ENCODE results near the gene OTOP3. TPM values are rescaled to one million over a fixed set of nuclear protein-coding genes. Genes with fewer than 3 reads are reported as not detected.

Gene OTOP3
- total RNA-seq, 1 donor from 2014 or later: not detected

DNA sequence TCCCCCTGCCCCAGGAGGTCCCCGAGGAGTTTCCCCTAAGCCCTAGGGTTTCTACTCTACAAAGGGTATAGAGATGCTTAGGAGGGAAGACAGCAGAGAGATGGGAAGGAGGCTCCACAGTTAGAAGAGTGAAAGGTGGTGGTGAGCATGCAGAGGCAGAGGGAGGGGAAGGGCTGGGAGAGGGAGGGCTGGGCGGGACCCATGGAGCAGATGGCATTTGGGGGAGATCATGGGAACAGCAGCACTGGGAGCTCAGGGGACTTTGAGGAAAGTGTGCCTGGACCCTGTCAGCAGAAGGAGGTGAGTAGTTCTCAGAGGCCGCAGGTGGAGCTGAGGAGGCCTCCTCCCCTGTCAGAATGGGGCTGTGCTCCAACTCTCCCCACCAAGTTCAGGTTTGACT is 650 bp upstream of the OTOP3 start:
- ATAC-seq (no peak), DNase-seq (ENCODE audit: missing footprints) (no peak)
- intact Hi-C loops (cut with DNase I): no loop called here

- no peak for ATAC-seq
- intact Hi-C loops (cut with DNase I): no loop called here
- no peak for DNase-seq (ENCODE audit: missing footprints)
Measured at GRCh38 chr17:74936470-74936799, 737 bp downstream of the OTOP3 start.

DNA sequence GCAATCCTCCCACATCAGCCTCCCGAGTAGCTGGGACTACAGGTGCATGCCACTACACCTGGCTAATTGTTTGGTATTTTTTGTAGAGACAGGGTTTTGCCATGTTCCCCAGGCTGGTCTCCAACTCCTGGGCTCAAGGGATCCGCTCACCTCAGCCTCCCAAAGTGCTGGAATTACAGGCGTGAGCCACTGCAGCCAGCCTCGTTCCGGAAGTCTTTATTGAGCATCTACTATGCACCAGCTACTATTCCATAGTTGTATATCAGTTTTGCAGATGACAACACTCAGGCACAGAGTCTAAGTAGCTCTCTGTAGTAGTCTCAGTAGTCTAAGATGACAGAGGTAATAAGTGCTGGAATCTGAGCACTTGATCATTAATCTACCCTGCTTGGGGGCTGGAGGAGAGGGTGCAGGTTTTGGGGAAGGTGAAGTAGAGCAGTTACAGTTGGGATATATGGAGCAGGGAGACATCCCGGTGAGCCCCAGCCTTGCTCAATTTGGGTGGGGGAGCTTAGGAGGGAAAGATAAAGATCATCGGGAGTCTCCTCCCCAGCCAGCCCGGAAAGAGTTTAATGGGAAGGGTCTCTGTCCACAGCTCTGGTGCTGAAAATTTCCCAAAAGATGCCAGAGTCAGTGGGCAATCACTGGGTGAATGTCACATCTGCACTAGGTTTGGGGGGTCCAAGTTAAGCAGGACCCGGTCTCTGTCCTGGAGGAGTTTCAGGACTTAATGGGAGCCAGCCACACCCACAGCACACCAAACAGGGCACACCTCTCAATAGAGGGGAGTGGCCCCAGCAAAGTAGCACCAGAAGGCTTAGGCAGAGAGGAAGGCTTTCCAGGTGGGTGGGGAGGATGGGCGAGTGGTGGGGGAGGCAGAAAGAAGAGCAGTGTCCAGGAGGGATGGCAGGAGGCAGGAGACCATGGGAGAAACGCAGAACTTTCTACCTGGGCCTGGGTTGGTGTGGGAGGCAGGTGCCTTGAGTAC is 1.7 kb downstream of the OTOP3 start:
- intact Hi-C loops (cut with DNase I): no loop called here
- no peak for DNase-seq (ENCODE audit: missing footprints)
- no peak for ATAC-seq

DNA sequence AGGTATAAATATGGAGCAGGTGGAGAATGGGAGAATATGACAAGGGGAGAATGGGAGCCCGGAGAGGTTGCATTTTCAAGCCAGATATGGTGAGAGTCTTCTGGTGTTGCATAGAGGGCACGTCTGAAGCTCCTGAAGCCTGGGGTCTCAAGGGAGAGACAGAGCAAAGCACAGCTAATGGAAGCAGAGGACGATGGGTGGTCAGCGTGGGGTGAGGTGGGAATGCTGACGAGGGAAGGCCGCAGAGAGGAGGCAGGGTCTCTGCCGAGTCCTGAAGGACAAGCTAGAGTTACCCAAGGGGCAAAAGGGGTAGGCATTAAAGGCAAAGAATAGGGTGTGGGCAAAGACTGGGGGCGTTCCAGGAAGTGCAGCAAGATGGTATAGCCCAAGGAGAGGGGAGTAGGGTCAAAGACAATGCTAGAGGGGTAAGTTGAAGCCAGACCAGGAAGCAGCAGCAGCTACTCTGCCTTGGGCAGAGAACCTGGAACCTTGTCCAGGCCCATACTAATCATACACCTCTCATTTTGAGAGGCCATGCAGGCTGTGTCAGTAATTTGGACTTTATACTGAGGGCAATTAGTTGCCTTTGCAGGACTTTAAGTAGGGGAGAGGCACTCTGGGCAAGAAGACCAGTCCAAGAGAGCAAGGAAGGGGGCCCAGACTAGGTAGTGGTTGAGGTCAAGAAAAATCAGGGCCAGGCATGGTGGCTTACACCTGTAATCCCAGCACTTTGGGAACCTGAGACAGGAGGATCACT is 2.7 kb downstream of the OTOP3 start:
- intact Hi-C loops (cut with DNase I): no loop called here
- no peak for DNase-seq (ENCODE audit: missing footprints)

DNA sequence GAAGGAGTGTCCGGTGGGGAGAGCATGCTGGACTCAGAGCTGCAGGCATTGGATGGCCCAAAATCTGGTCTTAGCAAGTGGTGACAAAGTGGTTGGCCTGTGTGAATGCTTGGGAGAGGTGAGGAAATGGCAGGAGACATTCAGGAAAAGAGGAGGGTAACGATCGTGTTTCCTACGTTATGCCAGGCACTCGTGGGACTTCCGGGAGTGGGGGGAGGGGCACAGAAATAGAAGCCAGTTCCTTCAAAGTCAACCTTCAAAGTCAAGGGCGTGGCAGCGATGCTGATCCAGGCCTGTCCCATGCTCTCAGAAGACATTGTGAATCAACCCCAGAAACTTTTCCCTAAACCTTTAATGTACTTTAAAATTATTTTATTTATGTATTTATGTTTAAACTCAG is 3.8 kb downstream of the OTOP3 start:
- DNase-seq (ENCODE audit: missing footprints): no peak
- ATAC-seq: no peak
- intact Hi-C loops (cut with DNase I): no loop called here

More for the DNA sequence above, 2.7 kb downstream of the OTOP3 start:
- no peak for ATAC-seq

DNA sequence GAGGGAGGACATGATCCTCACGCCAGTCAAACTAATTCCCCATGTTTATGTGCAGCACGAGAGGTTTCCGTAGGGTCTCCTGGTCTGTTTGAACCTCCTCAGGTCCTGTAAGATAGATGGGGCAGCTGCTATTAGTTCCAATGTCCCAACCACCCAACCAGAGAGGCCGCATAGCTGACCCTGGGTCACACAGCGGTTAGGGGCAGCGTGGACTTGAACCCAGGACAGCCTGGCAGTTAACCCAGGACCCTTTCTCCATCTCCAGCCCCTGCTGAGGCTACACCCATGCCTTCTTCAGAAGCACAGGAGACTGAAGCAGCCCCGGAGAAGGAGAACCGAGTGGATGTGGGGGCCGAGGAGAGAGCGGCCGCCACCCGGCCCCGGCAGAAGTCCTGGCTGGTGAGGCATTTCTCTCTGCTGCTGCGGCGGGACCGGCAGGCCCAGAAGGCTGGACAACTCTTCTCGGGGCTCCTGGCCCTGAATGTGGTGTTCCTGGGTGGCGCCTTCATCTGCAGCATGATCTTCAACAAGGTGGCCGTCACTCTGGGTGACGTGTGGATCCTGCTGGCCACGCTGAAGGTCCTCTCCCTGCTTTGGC is 5.5 kb downstream of the OTOP3 start:
- DNase-seq (ENCODE audit: missing footprints) (no peak), ATAC-seq (no peak)
- intact Hi-C loops (cut with DNase I): no loop called here

DNA sequence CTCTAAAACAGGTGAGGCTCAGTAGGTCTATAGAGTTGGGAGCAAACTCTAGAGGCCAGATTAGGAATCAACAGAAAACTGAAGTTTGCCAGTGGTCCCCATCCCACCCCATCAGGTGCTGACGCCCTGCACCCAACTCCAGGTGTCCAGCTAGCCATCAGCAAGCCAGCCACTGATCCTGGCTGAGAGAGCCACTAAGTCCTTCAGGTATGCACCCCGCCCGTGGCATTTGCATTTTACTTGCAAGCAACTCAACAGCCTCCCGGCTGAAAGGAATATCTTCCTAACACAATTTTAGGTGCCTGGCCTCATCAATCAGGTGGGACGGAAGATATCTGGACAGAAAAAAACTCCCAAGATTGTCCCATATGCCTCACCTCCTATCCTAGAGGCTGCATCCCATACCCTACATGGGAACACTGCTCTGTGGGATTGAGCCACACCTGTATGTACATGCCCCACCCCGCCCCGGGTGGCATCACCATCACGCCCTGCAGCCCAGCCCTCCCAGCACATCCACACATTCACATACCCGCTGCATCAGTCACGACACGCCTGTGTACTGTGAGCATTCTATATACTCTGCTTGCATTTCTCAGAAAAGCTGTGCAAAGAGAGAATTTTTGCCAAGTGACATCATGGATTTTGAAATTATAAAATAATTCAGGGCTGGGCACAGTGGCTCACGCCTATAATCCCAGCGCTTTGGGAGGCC is 8.3 kb downstream of the OTOP3 start:
- ATAC-seq (no peak), DNase-seq (ENCODE audit: missing footprints) (no peak)
- intact Hi-C loops (cut with DNase I): no loop called here

DNA sequence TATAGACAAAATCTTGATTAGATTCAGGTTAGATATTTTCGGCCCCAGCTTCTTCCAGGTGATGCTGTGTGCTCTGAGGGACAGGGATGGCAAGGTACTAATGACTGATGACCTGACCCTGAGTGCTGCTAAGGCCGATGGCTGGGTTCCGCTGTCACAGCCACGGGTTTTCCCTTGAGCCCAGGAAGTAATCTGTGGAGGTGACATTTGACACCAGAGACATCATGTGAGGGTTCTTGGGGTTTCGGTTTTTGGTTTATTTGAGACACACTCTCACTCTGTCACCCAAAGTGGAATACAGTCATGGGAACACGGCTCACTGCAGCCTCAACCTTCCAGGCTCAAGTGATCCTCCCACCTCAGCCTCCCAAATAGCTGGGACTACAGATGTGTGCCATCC is 9.8 kb downstream of the OTOP3 start:
- DNase-seq (ENCODE audit: missing footprints): no peak
- intact Hi-C loops (cut with DNase I): no loop called here
- ATAC-seq: no peak

GRCh38 chr17:74946641-74947040 is 10.9 kb downstream of the OTOP3 start:
- ATAC-seq (no peak), DNase-seq (ENCODE audit: missing footprints) (no peak)
- intact Hi-C loops (cut with DNase I): no loop called here

DNA sequence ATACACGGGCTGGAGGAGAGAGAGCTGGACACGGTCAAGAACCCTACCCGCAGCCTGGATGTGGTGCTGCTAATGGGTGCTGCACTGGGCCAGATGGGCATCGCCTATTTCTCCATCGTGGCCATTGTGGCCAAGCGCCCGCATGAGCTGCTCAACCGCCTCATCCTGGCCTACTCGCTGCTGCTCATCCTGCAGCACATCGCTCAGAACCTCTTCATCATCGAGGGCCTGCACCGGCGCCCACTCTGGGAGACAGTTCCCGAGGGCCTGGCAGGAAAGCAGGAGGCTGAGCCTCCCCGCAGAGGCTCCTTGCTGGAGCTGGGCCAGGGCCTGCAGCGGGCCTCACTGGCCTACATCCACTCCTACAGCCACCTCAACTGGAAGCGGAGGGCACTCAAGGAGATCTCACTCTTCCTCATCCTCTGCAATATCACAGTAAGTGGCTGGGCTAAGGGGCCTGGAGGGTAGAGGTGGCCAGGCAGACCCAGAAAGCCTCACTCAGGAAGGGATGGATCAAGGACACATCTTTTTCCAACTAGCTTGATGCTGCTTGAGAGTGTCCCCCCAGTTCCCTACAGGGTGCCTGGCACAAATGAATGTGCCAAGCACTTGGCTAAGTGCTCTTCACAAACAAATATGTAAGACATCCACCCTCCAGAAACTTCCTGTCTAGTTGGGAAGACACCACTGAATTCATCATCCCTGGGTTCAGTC is 11.5 kb downstream of the OTOP3 start:
- DNase-seq (ENCODE audit: missing footprints): no peak
- ATAC-seq: no peak
- intact Hi-C loops (cut with DNase I): no loop called here

DNA sequence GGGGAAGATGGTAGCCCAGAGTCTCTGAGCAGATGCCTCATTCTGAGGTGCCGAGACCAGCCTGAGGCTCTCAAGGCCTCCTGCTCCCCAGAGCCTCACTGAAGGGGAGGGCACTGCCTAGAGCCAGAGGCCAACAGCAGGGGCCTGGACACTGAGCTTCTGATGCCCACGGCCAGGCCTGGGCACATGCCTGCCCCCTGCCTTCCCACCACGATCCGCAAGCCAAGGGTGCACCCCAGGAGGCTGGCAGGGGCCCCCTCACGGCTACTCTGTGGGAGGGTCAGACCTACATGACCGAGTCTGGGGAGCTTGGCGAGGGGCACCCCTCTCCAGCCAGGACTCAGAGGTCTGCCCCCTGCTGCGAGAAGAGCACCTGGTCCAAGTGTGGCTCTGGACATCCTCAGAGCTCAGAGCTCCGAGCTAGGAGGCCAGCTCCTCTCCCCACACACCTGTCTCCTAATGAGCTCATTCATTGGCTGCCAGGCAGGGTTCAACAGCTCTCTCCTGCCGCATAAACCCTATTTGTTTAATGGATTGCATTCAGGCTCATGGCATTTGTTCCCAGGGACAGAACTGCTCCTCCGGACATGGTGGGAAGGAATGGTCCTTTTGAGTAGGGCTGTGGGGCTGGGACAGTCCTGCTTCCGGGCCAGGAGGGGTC is 13.9 kb downstream of the OTOP3 start:
- ATAC-seq (no peak), DNase-seq (ENCODE audit: missing footprints) (no peak)
- intact Hi-C loops (cut with DNase I): no loop called here

DNA sequence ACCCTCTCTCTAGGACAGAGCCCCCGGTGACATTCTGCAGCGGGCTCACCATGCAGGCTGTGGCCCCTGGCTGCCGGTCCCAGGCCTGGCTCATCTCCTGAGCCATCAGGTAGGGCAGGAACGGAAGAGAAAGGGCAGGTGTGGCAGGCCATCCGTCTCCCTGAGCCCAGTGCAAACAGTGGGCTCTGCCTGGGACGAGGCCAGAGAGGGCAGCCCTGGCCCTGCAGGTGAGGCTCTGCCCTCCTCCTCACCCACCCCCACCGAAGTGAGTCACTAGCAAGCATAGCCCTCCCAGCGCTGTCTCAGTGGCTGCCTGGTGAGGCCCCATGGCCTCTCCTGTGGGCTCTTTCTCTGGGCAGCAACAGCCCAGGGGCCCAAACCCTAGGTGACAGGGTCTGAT is 14.5 kb downstream of the OTOP3 start:
- intact Hi-C loops (cut with DNase I): no loop called here
- DNase-seq (ENCODE audit: missing footprints): no peak
- ATAC-seq: no peak

DNA sequence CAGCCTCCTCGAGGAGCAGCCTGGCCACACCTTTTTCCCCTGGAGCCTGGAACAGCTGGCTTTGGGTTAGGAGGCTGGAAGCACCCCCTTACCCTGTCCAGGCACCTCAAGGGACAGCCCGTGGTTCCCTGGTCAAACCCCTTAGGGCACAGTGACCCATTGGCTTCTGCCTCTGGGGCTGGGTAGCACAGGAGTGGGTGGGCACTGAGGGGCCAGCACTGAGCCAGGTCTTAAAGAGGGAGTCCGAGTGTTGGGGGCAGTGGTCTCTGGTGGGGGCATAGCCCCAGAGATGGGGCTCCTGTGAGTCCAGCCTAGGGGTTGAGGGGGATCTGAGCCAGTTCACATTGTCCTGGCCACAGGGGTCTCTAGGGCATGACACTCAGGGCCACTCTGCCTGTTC is 15.4 kb downstream of the OTOP3 start:
- ATAC-seq: no peak
- intact Hi-C loops (cut with DNase I): no loop called here

DNA sequence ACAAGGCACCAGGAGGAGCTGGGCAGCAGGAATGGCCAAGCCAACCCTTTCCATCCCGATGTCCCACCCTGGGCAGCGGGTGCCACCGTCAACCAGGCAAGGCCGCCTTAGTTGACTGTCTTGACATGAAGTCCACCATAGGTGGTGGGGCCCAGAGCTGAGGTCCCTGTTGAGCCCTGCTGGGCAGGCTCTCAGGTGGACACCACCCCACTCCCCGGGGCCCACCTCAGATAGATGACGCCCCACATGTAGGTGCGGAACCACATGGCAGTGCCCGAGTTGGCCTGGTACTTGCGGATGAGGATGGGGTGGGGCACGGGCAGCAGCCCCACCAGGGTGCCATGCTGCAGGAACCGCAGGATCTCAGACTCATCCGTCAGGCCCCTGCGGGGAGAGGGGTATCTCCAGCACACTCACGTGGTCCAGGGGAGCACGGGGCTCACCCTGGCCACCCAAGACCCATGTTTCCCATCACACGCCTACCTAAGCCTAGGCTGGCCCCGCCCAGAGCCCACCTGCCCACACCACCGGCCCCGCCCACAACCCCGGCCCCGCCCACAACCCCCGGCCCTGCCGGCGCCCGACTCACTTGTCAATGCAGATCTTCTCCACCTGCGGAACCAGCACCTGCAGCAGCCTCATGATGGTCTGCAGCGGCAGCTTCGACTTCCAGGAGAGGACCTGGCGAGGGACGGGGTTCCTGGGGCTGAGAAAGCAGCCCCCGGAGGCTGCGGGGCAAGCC is 16.2 kb downstream of the OTOP3 start:
- intact Hi-C loops (cut with DNase I): no loop called here
- ATAC-seq (no peak), DNase-seq (ENCODE audit: missing footprints) (peak; percentile 28)

More for the DNA sequence above, 15.4 kb downstream of the OTOP3 start:
- DNase-seq (ENCODE audit: missing footprints): no peak

DNA sequence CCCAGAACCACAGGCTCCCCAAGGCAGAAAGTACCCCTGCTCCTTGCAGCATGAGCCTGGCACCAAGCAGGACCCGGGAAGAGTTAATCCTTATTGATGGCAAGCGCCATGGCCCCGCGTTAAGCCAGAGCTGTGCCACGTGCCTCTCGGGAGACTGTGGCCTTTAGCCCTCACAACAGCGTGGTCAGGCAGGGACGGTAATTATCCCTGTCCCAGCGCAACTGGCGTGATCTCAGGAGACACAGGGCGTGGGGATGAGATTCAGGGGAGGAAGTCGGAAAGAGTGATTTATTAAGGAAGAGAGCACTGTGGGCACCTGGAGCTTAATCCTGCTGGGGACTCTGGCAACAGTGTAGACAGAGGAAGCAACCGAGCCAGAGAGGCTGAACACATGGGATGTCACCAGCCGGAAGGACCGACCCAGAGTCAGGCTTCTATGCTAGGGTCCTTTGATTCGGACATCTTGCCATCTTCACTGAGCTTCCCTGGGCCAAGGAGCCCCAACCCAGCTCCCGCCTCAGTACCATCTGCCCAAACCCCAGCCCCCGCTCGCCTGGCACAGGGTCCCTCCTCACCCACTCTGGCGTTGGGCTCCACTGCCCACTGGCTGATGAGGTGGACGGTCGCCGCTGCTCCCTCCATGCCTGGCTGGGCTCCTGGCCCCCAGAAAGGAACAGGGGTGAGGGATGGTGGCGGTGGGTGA is 16.9 kb downstream of the OTOP3 start:
- DNase-seq (ENCODE audit: missing footprints) (peak; percentile 55), ATAC-seq (no peak)
- intact Hi-C loops (cut with DNase I): no loop called here

- peak; percentile 46 for DNase-seq (ENCODE audit: missing footprints)
- no peak for ATAC-seq
- intact Hi-C loops (cut with DNase I): no loop called here
Measured at GRCh38 chr17:74953134-74953687, 17.5 kb downstream of the OTOP3 start.

DNA sequence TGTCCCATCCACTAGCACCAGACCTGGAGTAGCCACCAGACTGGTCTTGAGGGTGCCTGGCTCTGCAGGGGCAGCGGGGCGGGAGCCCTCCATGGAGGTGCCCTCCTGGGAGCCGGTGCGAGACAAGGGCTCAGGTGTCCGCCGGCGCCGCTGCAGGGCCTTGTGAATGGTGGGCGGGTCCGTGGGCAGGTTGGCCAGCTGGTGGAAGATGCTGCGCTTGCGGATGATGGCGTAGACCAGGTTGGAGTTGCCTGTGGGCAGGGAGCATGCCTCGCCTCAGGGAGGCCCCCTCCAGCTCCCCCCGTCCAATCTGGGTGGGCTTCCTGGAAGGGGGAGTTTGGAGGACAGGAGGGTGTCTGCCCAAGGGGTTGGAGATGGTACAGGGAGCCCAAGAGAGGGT is 18.4 kb downstream of the OTOP3 start:
- intact Hi-C loops (cut with DNase I): no loop called here
- DNase-seq (ENCODE audit: missing footprints): no peak
- ATAC-seq: no peak
